Hepatocyte (in vitro differentiated cells): ENCODE measurements around the gene ATP1A2. TPM values are rescaled to one million over a fixed set of nuclear protein-coding genes. Genes with fewer than 3 reads are reported as not detected.

Experiments
- DNase-seq: peaks from one replicate; pipeline ENCODE4 v3.0.0-alpha.2; 2016; ENCODE audit warnings: low spot score
- H2AFZ ChIP-seq: fragments of 200-600 bp; sonication (generic); 2 replicates; pipeline ENCODE4 v1.6.0; 2016; ENCODE audit warnings: antibody characterized with exemption, mild to moderate bottlenecking
- H3K27ac ChIP-seq: fragments of 200-600 bp; sonication (generic); 2 replicates; pipeline ENCODE4 v1.5.1; 2016; ENCODE audit warnings: mild to moderate bottlenecking
- H3K27me3 ChIP-seq: fragments of 200-600 bp; sonication (generic); 2 replicates; pipeline ENCODE4 v1.6.1; 2016
- H3K36me3 ChIP-seq: fragments of 200-600 bp; sonication (generic); replicated peaks from 2 replicates; pipeline ENCODE4 v1.5.1; 2016; ENCODE audit warnings: low read depth; ENCODE audit not compliant: insufficient read depth
- H3K4me1 ChIP-seq: fragments of 200-600 bp; sonication (generic); 2 replicates; pipeline ENCODE4 v1.5.1; 2016; ENCODE audit warnings: mild to moderate bottlenecking, moderate library complexity; ENCODE audit not compliant: insufficient read depth
- H3K4me2 ChIP-seq: fragments of 200-600 bp; sonication (generic); 2 replicates; pipeline ENCODE4 v1.6.0; 2016
- H3K4me3 ChIP-seq: fragments of 200-600 bp; sonication (generic); 2 replicates; pipeline ENCODE4 v1.5.1; 2016; ENCODE audit warnings: mild to moderate bottlenecking
- H3K79me2 ChIP-seq: fragments of 200-600 bp; sonication (generic); 2 replicates; pipeline ENCODE4 v1.6.0; 2017; ENCODE audit warnings: mild to moderate bottlenecking
- H3K9me2 ChIP-seq: fragments of 200-600 bp; sonication (generic); replicated peaks from 2 replicates; pipeline ENCODE4 v1.6.0; 2017; ENCODE audit warnings: mild to moderate bottlenecking; ENCODE audit not compliant: insufficient read depth
- H3K9me3 ChIP-seq: fragments of 200-600 bp; sonication (generic); 2 replicates; pipeline ENCODE4 v1.5.1; 2016; ENCODE audit warnings: low read depth, mild to moderate bottlenecking
- H4K20me1 ChIP-seq: fragments of 200-600 bp; sonication (generic); 2 replicates; pipeline ENCODE4 v1.6.0; 2016; ENCODE audit warnings: mild to moderate bottlenecking; ENCODE audit not compliant: insufficient read depth, poor library complexity, severe bottlenecking
- EZH2 ChIP-seq: fragments of 200-600 bp; sonication (generic); IDR thresholded peaks from 2 replicates; pipeline ENCODE4 v1.6.1; 2016; ENCODE audit warnings: antibody characterized with exemption, mild to moderate bottlenecking, borderline replicate concordance
- EZH2phosphoT487 ChIP-seq: fragments of 200-600 bp; sonication (generic); IDR thresholded peaks from one replicate; pipeline ENCODE4 v1.6.1; 2018; ENCODE audit warnings: antibody characterized with exemption, mild to moderate bottlenecking, low read depth, moderate library complexity; ENCODE audit not compliant: unreplicated experiment, severe bottlenecking
- WGBS: methylation state at CpG from one replicate; pipeline ENCODE4 v1.1.6; 2016; ENCODE audit warnings: low lambda C conversion rate; ENCODE audit errors: missing lambda C conversion rate; 5-methylcytosine and 5-hydroxymethylcytosine counted together
- polyA plus RNA-seq: library from polyadenylated mRNA; unstranded; fragments of >200 nt; fragmentation: Nextera tagmentation; extraction: Ambion mirVana; gene quantifications from 2 replicates; pipeline ENCODE4 v1.2.1, GENCODE V29; 2016
- total RNA-seq: library from RNA; depleted of rRNA; stranded (reverse); fragments of >200 nt; gene quantifications from 2 replicates; pipeline ENCODE4 v1.2.3, GENCODE V29; 2014
- TF ChIP-seq, protein P1 (sequence below): fragments of 200-600 bp; sonication (generic); IDR thresholded peaks from 2 replicates; pipeline ENCODE4 v1.5.1; 2016; ENCODE audit warnings: antibody characterized with exemption, mild to moderate bottlenecking; ENCODE audit not compliant: poor library complexity

ATP1A2 gene
- total and polyA plus RNA-seq, 2 experiments from 2014 or later, result 1.5 to 2.9 TPM

DNA sequence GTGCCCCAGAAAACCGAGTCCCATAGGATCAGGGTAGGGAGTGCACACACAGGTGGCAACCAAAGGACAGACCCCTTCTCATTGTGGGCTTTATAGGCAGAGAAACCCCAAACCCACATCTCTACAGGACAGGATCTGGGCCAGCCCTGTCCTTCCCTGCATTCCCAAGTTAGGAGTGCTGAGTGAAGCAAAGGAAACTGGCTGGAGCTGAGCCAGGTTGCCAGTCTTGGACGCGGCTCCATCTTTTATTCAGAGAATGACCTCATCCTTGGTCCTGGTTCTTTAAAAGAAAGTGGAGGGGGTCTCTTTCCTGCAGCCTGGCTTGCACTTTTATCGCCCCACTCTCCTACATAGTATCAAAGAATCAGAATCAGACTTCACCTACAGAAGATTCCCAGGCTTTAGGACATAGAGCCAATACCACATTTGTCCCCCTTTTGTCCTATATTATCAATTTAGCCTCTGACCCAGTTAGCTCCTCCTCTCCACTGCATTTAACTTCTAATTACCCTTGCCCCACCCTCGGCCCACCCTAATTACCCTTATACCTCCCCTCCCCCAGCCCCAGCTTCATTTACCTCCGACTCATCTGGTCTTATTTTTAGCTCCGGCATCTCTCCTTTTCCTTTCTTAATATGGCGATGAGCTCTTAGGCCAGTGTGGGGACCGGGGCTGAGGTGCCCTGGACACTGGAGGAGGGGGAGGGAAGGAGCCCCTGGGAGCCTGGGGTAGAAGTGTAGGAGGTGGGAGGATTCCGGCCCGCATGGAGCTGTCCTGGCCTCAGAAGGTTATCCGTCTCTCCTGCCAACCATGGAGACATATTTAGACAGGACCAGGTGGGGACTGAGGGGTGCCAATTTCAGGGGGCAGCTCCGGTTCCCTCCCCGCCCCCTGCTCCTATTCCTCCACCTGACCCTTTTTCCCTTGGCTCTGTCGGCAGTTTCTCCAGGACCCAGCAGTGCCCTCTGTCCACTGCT lies 74.4 kb downstream of the ATP1A2 start, which contains the start of gene CASQ1:
Gene CASQ1 (plus strand): TSS at position 927 of the 977 bp plus-strand sequence. CDS start 177 bp downstream, outside the sequence.
- H3K9me2 ChIP-seq, result no peaks in the 10 kb centered on the region
- no peaks in the 10 kb centered on the region for H3K79me2 ChIP-seq
- H3K4me2 ChIP-seq, result no peak within 1 kb of the TSS
- H3K4me1 ChIP-seq, result peaks cover 10% of the 10 kb centered on the region
- H3K27ac ChIP-seq, result peak within 1 kb of the TSS; percentile 43
- WGBS, result 71% methylated on average over 14 of the region's 15 CpGs
- peak; percentile 53 for DNase-seq
- no peaks in the 10 kb centered on the region for H4K20me1 ChIP-seq
- no peaks in the 10 kb centered on the region for H3K36me3 ChIP-seq
- no peak within 1 kb of the TSS for H2AFZ ChIP-seq
- H3K9me3 ChIP-seq, result no peaks in the 10 kb centered on the region
- no peak within 1 kb of the TSS for H3K4me3 ChIP-seq
- TF ChIP-seq, protein P1, sequence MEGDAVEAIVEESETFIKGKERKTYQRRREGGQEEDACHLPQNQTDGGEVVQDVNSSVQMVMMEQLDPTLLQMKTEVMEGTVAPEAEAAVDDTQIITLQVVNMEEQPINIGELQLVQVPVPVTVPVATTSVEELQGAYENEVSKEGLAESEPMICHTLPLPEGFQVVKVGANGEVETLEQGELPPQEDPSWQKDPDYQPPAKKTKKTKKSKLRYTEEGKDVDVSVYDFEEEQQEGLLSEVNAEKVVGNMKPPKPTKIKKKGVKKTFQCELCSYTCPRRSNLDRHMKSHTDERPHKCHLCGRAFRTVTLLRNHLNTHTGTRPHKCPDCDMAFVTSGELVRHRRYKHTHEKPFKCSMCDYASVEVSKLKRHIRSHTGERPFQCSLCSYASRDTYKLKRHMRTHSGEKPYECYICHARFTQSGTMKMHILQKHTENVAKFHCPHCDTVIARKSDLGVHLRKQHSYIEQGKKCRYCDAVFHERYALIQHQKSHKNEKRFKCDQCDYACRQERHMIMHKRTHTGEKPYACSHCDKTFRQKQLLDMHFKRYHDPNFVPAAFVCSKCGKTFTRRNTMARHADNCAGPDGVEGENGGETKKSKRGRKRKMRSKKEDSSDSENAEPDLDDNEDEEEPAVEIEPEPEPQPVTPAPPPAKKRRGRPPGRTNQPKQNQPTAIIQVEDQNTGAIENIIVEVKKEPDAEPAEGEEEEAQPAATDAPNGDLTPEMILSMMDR, result no peak
- TF ChIP-seq EZH2phosphoT487 (no peak), EZH2 (no peak)
- no peaks in the 10 kb centered on the region for H3K27me3 ChIP-seq

DNA sequence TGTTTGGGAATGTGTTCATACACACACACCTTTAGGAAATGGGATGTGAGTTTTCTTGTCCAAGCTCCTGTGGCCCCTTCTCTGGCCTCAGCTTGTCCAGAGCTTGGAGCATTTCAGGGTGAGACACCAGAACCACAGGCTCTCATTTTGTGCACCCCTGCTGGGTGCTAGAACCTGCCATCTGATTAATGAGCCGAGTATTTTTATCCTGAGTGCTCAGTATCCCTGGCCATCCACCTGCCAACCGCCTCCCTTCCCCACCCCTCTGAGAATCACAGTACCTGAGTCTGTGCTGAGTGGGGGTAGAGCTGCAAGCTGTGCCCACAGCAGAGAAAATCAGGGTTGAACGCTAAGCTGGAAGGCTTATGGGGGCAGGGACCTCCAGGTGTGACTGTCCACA lies 76.2 kb downstream of the ATP1A2 start:
- DNase-seq, result no peak
- Histone ChIP-seq H3K36me3 (no peaks in the 10 kb centered on the region), H3K27ac (no peak overlapping the region), H3K9me3 (no peaks in the 10 kb centered on the region), H3K79me2 (no peaks in the 10 kb centered on the region), H3K4me3 (no peak overlapping the region), H2AFZ (no peak overlapping the region), H3K4me2 (no peak overlapping the region), H3K27me3 (no peaks in the 10 kb centered on the region), H3K4me1 (peaks cover 10% of the 10 kb centered on the region), H3K9me2 (no peaks in the 10 kb centered on the region), H4K20me1 (no peaks in the 10 kb centered on the region)
- WGBS, result 87% methylated on average over 3 of the region's 3 CpGs
- TF ChIP-seq, protein P1, result no peak
- no peak for TF ChIP-seq EZH2phosphoT487
- TF ChIP-seq EZH2, result no peak

DNA sequence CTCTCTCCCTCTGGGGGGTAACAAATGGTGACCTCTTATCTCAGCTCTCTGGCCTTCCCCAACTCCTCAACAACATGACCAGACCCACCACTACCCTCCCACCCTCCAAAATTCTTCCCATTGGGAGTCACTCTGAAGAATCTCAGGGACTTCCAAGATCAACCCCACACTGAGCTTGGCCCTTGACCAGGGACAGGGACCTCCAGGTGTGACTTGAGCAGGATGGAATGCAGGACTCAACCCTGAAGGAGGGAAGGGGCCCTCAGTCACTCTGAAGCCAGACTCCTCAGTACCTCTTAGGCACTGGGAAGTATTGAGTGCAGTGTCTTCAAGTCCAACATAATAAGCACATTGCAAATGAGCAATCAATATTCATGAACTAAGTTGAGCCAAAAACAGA lies 76.7 kb downstream of the ATP1A2 start:
- no peak for TF ChIP-seq EZH2
- TF ChIP-seq EZH2phosphoT487, result no peak
- TF ChIP-seq, protein P1, result no peak
- Histone ChIP-seq H3K27me3 (no peaks in the 10 kb centered on the region), H3K9me2 (no peaks in the 10 kb centered on the region), H3K9me3 (no peaks in the 10 kb centered on the region), H3K79me2 (no peaks in the 10 kb centered on the region), H3K4me2 (no peak overlapping the region), H3K27ac (no peak overlapping the region), H2AFZ (no peak overlapping the region), H3K36me3 (no peaks in the 10 kb centered on the region), H3K4me1 (peaks cover 10% of the 10 kb centered on the region), H4K20me1 (no peaks in the 10 kb centered on the region), H3K4me3 (no peak overlapping the region)
- DNase-seq, result no peak

Other genes with a start within 250 kb of the ATP1A2 start
- 0.43 TPM in 1 of 2 replicates, not detected in the other for gene CFAP45, start 215.6 kb upstream of the ATP1A2 start, total RNA-seq
- gene CFAP45, start 215.6 kb upstream of the ATP1A2 start, polyA plus RNA-seq, result not detected in 2 replicates
- 122 and 124 TPM in 2 replicates for gene TAGLN2, start 190.3 kb upstream of the ATP1A2 start, total RNA-seq
- 284 and 292 TPM in 2 replicates for gene TAGLN2, start 190.3 kb upstream of the ATP1A2 start, polyA plus RNA-seq
- 5.3 and 8.2 TPM in 2 replicates for gene IGSF9, start 170.1 kb upstream of the ATP1A2 start, total RNA-seq
- 22.5 and 25.4 TPM in 2 replicates for gene IGSF9, start 170.1 kb upstream of the ATP1A2 start, polyA plus RNA-seq
- not detected in 2 replicates for gene SLAMF9, start 161.5 kb upstream of the ATP1A2 start, total RNA-seq
- gene SLAMF9, start 161.5 kb upstream of the ATP1A2 start, polyA plus RNA-seq, result not detected in 2 replicates
- 9.0 and 10.5 TPM in 2 replicates for gene PIGM, start 83.8 kb upstream of the ATP1A2 start, total RNA-seq
- gene PIGM, start 83.8 kb upstream of the ATP1A2 start, polyA plus RNA-seq, result 5.9 and 6.3 TPM in 2 replicates
- not detected in 2 replicates for gene KCNJ10, start 45.6 kb upstream of the ATP1A2 start, total RNA-seq
- gene KCNJ10, start 45.6 kb upstream of the ATP1A2 start, polyA plus RNA-seq, result not detected in 2 replicates
- not detected in 2 replicates for gene KCNJ9, start 34.2 kb upstream of the ATP1A2 start, total RNA-seq
- gene KCNJ9, start 34.2 kb upstream of the ATP1A2 start, polyA plus RNA-seq, result not detected in 2 replicates
- gene IGSF8, start 17.1 kb upstream of the ATP1A2 start, total RNA-seq, result 26.0 and 36.8 TPM in 2 replicates
- 39.3 and 54.1 TPM in 2 replicates for gene IGSF8, start 17.1 kb upstream of the ATP1A2 start, polyA plus RNA-seq
- 0.68 and 4.4 TPM in 2 replicates for gene ATP1A4, start 35.8 kb downstream of the ATP1A2 start, total RNA-seq
- gene ATP1A4, start 35.8 kb downstream of the ATP1A2 start, polyA plus RNA-seq, result 0.45 and 2.2 TPM in 2 replicates
- 0.72 TPM in 1 of 2 replicates, not detected in the other for gene CASQ1, start 74.8 kb downstream of the ATP1A2 start, total RNA-seq
- gene CASQ1, start 74.8 kb downstream of the ATP1A2 start, polyA plus RNA-seq, result 0.51 and 0.57 TPM in 2 replicates
- gene PEA15, start 89.6 kb downstream of the ATP1A2 start, total RNA-seq, result 61.1 and 82.3 TPM in 2 replicates
- gene PEA15, start 89.6 kb downstream of the ATP1A2 start, polyA plus RNA-seq, result 59.5 and 62.0 TPM in 2 replicates
- gene DCAF8, start 146.8 kb downstream of the ATP1A2 start, total RNA-seq, result 85.8 and 110 TPM in 2 replicates
- 95.1 and 113 TPM in 2 replicates for gene DCAF8, start 146.8 kb downstream of the ATP1A2 start, polyA plus RNA-seq
- 60.3 and 74.4 TPM in 2 replicates for gene PEX19, start 169.4 kb downstream of the ATP1A2 start, total RNA-seq
- 37.7 and 39.3 TPM in 2 replicates for gene PEX19, start 169.4 kb downstream of the ATP1A2 start, polyA plus RNA-seq
- 149 and 151 TPM in 2 replicates for gene COPA, start 227.5 kb downstream of the ATP1A2 start, total RNA-seq
- gene COPA, start 227.5 kb downstream of the ATP1A2 start, polyA plus RNA-seq, result 138 and 141 TPM in 2 replicates
- gene NCSTN, start 227.6 kb downstream of the ATP1A2 start, total RNA-seq, result 90.3 and 103 TPM in 2 replicates
- gene NCSTN, start 227.6 kb downstream of the ATP1A2 start, polyA plus RNA-seq, result 112 and 120 TPM in 2 replicates